Stimulated activated CD4-positive, alpha-beta T cell treated with anti-CD3 and anti-CD28 coated beads, Interleukin-12 subunit alpha, Interleukin-12 subunit beta, amount 100 ng/mL, for 24 hours (primary cell): Measurements from ENCODE around the gene APOBEC4.
"Not testable (repeated sequence)": the region's sequence is repeated elsewhere in the genome, so short reads cannot be mapped to it uniquely, and the experiment has no call there.

Experiments
- DNase-seq, 2 experiments: peaks; one replicate each; pipeline ENCODE4 v3.0.0-alpha.2; 2020; ENCODE audit warnings: low read depth in 2 of 2

The APOBEC4 gene

DNA sequence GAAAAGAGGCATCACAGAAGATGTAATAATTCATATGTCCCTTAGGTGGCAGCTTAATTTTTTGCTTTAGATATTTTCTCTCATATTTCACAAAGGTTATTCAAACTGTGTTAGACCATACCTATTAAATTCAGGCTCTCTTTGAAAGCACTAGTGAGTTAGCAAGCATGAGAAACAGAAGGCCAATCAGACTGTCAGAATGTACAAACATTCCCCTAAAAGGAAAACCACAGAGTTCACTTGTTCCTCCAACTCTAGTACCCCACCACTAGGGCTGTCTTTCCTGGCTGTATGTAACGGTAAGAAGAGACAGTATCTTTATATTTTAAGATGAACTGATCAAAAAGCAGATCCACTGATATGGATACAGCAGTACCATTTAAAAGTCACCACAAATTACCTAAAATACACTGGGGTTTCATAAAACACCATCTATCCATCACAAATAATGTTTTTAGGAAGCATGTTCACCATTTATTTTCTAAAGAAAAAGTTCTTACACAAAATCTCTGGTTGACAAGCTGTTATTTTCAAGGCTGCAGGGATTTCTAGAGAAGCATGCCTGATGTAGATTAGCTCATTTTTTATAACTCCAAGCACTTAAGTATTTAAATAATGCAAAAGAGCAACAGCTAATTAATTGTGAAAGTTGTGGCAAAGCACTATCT, 19.3 kb downstream of the APOBEC4 start:
- no peak for DNase-seq

- no peak for DNase-seq
Observed at GRCh38 chr1:183632964-183633363, 20.2 kb downstream of the APOBEC4 start.

GRCh38 chr1:183632114-183632513, 21.0 kb downstream of the APOBEC4 start:
- DNase-seq, result no peak

- no peak for DNase-seq
Observed at GRCh38 chr1:183630748-183631147, 22.4 kb downstream of the APOBEC4 start.

- DNase-seq, result no peak
Observed at GRCh38 chr1:183628537-183628936, 24.6 kb downstream of the APOBEC4 start.

DNA sequence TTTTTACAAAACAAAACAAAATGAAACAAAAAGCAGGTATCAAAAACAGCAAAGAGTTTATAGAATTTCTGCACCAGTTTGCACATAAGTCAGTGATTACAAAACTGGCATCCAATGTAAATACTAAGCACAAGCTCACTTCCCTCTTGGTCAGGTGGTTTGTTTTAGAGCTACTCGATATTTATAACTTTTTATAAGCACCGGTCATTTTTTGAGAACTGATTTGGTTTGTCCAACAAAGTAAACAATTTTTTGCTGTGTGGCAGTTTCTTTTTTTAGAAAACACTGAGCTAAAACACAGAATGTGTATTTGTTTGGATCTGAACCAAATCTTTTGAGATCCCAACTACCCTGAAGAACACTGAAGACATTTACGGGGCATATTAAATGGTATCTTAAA, 26.9 kb downstream of the APOBEC4 start:
- not testable (repeated sequence) for DNase-seq

DNA sequence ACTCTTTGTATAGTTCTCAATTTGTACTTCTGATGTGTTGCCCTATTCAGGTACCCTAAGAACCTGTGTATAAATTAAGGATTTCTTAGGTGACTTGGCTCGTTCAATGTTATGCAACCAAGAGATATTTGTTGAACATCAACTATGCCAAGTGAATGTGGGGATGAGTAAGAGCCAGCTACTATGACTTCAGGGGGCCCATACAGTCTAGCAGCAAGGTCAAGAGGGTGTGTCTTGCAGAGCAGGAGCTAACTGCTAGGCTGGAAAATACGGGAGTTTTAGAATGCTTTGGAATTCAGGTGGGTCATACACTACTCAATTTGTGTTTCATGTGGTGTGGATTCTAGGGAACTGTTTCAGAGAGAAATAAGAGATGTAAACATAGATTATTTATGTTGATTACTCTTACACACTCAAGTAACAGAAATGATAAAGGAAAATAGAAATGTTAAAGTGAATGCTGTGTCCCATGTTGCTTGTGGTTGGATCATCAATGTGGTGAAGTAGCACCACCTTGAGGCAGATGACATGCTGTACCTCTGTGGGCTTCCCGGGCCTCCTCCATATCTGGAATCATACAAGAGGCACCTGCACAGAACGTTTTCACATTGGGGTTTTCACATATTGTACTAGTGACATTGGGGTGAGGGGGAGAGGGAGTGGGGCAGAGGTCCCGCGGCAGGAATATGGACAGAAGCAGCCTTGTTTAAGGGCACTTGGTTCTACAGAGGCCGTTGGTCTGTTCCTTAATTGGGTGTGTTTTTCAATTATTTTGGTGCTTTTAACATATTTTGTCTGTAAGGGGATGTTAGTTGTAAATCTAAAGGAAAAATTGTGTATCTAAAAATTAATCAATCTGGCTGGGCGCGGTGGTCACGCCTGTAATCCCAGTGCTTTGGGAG, 30.0 kb downstream of the APOBEC4 start:
- peak in 1 of 2 experiments; percentile 15 for DNase-seq

GRCh38 chr1:183622013-183622412, 31.1 kb downstream of the APOBEC4 start:
- DNase-seq, result no peak

DNA sequence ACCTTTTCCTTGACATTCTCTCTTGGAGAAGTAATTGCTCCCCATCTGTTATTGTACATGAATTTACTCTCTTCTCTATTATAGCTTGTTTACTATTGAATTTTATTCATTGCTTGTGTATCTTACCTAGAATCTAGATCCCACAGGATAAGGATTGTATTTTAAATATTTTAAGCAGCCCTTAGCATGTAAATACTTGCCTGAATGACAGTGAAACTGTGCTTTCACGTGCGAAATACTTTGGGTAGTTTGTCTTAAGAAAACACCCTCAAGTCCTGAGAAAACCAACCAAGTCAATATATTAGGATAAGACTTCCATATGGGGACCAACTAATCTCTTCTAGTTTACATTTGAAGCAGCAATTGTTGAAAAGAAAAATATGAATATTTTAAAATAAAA, 32.8 kb downstream of the APOBEC4 start:
- no peak for DNase-seq

DNA sequence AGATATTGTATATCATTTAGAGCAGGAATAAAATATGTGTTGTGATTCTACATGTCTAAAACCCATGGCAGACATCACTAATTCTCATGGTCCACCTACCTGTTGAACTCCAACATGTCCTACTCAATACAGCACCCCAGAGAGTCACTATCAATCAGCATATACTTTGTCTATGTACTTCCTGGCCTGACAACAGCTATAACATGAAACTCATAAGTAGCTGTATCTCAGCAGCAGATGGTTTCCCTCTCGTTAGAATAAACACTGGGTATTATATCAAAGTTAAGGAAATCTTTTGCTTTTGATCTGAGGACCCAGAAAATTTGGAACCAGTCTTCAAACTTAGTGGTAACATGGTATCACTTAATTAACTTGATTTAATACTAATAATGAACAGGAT, 33.3 kb downstream of the APOBEC4 start:
- no peak for DNase-seq

- DNase-seq, result not testable (repeated sequence)
Observed at GRCh38 chr1:183618202-183618601, 34.9 kb downstream of the APOBEC4 start.

GRCh38 chr1:183612975-183613374, 40.1 kb downstream of the APOBEC4 start:
- not testable (repeated sequence) for DNase-seq

GRCh38 chr1:183612407-183612806, 40.7 kb downstream of the APOBEC4 start:
- DNase-seq, result no peak

GRCh38 chr1:183611021-183611420, 42.1 kb downstream of the APOBEC4 start:
- DNase-seq, result no peak

DNA sequence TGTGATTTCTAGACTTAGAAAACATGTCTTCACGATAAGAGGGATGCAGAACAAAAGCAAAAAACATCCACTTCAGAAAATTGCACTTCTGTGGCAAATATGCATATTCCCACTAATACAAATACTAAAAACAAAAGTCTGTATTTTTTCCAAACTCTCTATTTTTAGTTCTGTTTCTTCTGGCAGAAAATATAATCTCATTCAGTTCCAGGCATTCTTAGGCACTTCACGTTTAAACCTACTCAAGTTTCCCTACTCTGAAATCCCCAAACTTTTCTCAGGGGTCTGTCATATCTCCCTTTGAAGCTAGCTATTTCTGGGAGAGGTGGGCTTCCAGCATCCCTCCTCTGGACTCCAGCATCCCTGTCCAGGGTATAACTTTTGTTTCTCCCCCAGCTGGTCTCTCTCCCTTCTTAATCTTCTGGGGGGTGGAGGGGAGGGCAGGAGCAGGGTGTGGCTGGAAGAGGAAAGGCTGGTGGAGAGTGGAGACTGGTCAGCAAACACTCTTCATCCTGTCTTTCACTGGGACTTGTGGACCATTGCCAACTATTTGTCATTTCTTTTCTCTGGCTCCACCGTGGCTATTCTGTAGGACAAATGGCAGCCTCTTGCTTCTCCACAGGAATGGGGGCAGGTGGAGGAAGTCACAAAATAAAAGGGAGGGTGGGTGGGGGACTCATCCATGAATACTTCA, 43.2 kb downstream of the APOBEC4 start:
- DNase-seq, result no peak

DNA sequence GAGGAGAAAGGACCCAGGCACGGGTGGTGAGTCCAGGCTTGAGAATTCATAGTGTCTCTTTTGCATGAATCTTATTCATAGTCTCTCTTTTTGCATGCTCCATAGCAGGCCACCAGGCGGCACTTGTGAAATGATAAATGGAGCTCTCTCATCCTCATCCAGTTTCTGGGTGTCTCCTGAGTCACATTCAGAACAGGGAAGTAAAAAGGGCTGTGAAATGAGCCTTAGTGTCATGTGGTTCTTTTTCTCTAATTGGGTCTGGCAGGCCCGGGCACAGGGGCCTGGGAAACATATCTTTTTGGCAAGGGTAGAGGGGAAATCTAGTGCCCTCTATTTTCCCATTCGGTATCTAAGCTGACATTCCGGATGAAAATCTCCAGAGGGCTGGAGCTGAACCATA, 43.8 kb downstream of the APOBEC4 start:
- no peak for DNase-seq

DNA sequence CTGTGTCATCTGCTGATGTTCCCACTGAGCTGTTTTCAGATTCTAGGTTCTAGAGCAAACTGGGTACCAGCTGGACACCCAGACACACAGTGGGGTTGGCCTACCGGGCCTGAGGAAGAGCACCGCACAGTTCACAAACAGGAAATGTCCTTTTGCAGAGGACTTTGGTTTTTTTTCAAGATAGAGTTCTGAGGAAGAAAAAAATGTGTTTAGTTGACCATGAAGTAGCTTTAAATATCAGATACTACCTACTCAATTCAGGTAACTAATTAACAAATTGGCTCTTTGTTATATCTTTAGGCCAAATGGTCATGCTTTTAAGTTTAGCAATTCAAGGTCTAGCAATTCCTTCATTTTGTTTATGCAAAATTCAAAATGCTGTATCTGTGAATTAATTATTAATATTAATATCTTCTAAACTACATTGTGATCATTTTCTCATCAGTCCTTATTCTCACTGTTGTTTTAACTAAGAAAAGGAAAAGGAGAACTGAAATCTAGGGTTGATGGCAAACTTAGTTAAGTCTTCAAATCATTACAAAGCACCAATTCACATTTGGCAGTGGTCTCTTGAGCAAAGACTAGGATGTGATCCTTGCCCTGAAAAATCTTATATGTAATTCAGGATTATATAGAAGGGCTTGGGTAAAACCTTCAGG, 45.7 kb downstream of the APOBEC4 start:
- DNase-seq, result no peak

DNA sequence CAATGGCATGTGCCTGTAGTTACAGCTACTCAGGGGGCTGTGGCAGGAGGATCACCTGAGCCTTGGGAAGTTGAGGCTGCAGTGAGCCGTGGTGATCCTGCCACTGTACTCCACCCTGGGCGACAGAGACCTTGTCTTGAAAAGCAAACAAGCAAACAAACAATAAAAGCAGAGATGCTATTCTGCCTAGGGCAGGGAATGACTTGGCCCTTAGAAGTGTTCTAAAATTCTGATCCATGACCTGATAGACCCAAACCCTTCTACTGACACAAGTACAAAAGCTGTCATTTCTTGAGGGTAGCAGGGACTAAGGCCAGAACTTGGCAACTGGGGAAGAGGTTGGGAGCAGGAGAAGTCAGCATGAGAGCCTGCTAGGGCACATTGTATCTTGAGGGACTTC, 47.2 kb downstream of the APOBEC4 start:
- DNase-seq, result no peak

- DNase-seq, result no peak
Observed at GRCh38 chr1:183604815-183605214, 48.3 kb downstream of the APOBEC4 start.

- DNase-seq, result no peak
Observed at GRCh38 chr1:183604038-183604808, 48.9 kb downstream of the APOBEC4 start.

- DNase-seq, result no peak
Observed at GRCh38 chr1:183602510-183602909, 50.6 kb downstream of the APOBEC4 start.
